K562 (cell line): ENCODE results near the gene NRROS. TPM values are rescaled to one million over a fixed set of nuclear protein-coding genes. Genes with fewer than 3 reads are reported as not detected.

Experiments used
- ATAC-seq: fragments of 200-7000 bp; cut with Tn5 transposase; 3 replicates; pipeline ENCODE4 v1.9.1; 2020; ENCODE audit warnings: moderate library complexity
- BruUV-seq: library from RNA; stranded (reverse); fragments of 400-500 nt; replicated peaks from 2 replicates; lab custom pipeline; 2021; lab: Mats Ljungman, UMichigan
- CTCF ChIA-PET: fragments of 300-600 bp; formaldehyde crosslinking; extraction: SDS; loops from one replicate; lab custom pipeline; 2021; ENCODE audit warnings: low intra/inter-chr PET ratio; lab: Yijun Ruan, JAX
- POLR2A ChIA-PET: fragments of 300-600, 350-650 bp; sonication (Branson Sonifier 250); formaldehyde crosslinking; extraction: SDS; loops from one replicate; lab custom pipeline; 2021; ENCODE audit warnings: antibody characterized with exemption, inconsistent platforms; lab: Yijun Ruan, JAX
- DNase-seq, 4 experiments: peaks; one replicate each; pipeline versions ENCODE4 v3.0.0 to v3.0.0-alpha.2; 2011 to 2018; ENCODE audit warnings: low spot score in 3 of 4, mixed read lengths in 3 of 4; ENCODE audit errors: extremely low read depth in 1 of 4
- FAIRE-seq: peaks from 2 replicates; lab custom pipeline; 2011; peaks lifted over from hg19 to GRCh38; lab: Jason Lieb, UNC
- H2AFZ ChIP-seq: 2 replicates; pipeline ENCODE4 v1.6.0; 2011; ENCODE audit warnings: low read depth, low read length, control low read depth, inconsistent platforms
- H3K27ac ChIP-seq: fragments of 200-600 bp; 3 replicates; pipeline ENCODE4 v1.8.0; 2011; ENCODE audit warnings: low read depth, mild to moderate bottlenecking, control low read depth, inconsistent platforms, low read length, moderate library complexity, mixed read lengths; ENCODE audit errors: extremely low read depth
- H3K27me3 ChIP-seq, 2 experiments: fragments of 300-600 bp in 1 of 2; 2 replicates in 1 of 2; 3 replicates in 1 of 2; pipeline versions ENCODE4 v1.6.0 to v1.8.0; 2011; ENCODE audit warnings: inconsistent platforms in 2 of 2, low read length in 2 of 2, mild to moderate bottlenecking in 1 of 2, mixed read lengths in 1 of 2, moderate library complexity in 1 of 2; ENCODE audit not compliant: control insufficient read depth in 2 of 2, insufficient read depth in 2 of 2
- H3K36me3 ChIP-seq: fragments of 300-600 bp; 3 replicates; pipeline ENCODE4 v1.8.0; 2011; ENCODE audit warnings: mild to moderate bottlenecking, low read length, inconsistent platforms; ENCODE audit not compliant: control insufficient read depth, insufficient read depth
- H3K4me1 ChIP-seq, 2 experiments: fragments of 200-600 bp in 1 of 2; replicated peaks in 1 of 2; 2 replicates in 1 of 2; 3 replicates in 1 of 2; pipeline versions ENCODE4 v1.5.1 to v1.8.0; 2011; ENCODE audit warnings: inconsistent platforms in 2 of 2, low read length in 2 of 2, mild to moderate bottlenecking in 1 of 2, mixed read lengths in 1 of 2, moderate library complexity in 1 of 2; ENCODE audit not compliant: control insufficient read depth in 2 of 2, insufficient read depth in 2 of 2
- H3K4me2 ChIP-seq: 2 replicates; pipeline ENCODE4 v1.6.1; 2011; ENCODE audit warnings: low read length, control low read depth, inconsistent platforms, mixed read lengths; ENCODE audit not compliant: insufficient read depth
- H3K4me3 ChIP-seq: fragments of 200-600 bp; sonication (generic), shearing (Covaris generic); 2 replicates; pipeline ENCODE4 v1.5.1; 2016; ENCODE audit warnings: control low read depth, inconsistent platforms
- H3K79me2 ChIP-seq: fragments of 200-600 bp; 3 replicates; pipeline ENCODE4 v1.8.0; 2011; ENCODE audit warnings: low read length, inconsistent platforms; ENCODE audit not compliant: control insufficient read depth, insufficient read depth
- H3K9ac ChIP-seq, 2 experiments: 2 replicates each; pipeline versions ENCODE4 v1.6.0 to v1.6.1; 2011; ENCODE audit warnings: low read depth in 2 of 2, low read length in 2 of 2, control low read depth in 1 of 2, inconsistent platforms in 1 of 2, mild to moderate bottlenecking in 1 of 2, mixed read lengths in 1 of 2; ENCODE audit not compliant: insufficient read depth in 1 of 2
- H3K9me1 ChIP-seq: one replicate; pipeline ENCODE4 v1.6.0; 2011; ENCODE audit warnings: inconsistent platforms, mild to moderate bottlenecking, low read length, moderate library complexity; ENCODE audit not compliant: control insufficient read depth, insufficient read depth
- H3K9me3 ChIP-seq: replicated peaks from 2 replicates; pipeline ENCODE4 v1.5.1; 2011; ENCODE audit warnings: low read depth, low read length, inconsistent platforms; ENCODE audit not compliant: control insufficient read depth, insufficient read depth
- H4K20me1 ChIP-seq: replicated peaks from 2 replicates; pipeline ENCODE4 v1.6.1; 2011; ENCODE audit warnings: low read length, inconsistent platforms, mixed read lengths; ENCODE audit not compliant: control insufficient read depth, insufficient read depth
- ADNP ChIP-seq: fragments of 200-800 bp; sonication (Bioruptor generic); IDR thresholded peaks from 2 replicates; pipeline ENCODE4 v1.6.1; 2016; ENCODE audit warnings: missing genetic modification characterization, missing compliant biosample characterization
- BHLHE40 ChIP-seq: IDR thresholded peaks from 2 replicates; pipeline ENCODE4 v1.6.1; 2011; ENCODE audit warnings: low read length, improper control_type of control experiment
- CBFA2T2 ChIP-seq: fragments of 450-650 bp; conservative IDR thresholded peaks from 2 replicates; pipeline ENCODE4 v1.6.1; 2017; ENCODE audit warnings: mild to moderate bottlenecking
- CHD4 ChIP-seq: fragments of 200-600 bp; sonication (generic); IDR thresholded peaks from 3 replicates; pipeline ENCODE4 v1.6.1; 2012; ENCODE audit warnings: low read depth, mild to moderate bottlenecking, mixed read lengths, low read length, inconsistent platforms; ENCODE audit not compliant: insufficient read depth, insufficient replicate concordance, poor library complexity, severe bottlenecking
- ETV1 ChIP-seq: fragments of 450-650 bp; conservative IDR thresholded peaks from 2 replicates; pipeline ENCODE4 v1.6.1; 2016; ENCODE audit warnings: missing genetic modification characterization, control low read depth, low read depth, missing compliant biosample characterization
- FOXP1 ChIP-seq: sonication (generic); formaldehyde crosslinking; IDR thresholded peaks from 2 replicates; pipeline ENCODE4 v1.8.0; 2022; ENCODE audit warnings: mild to moderate bottlenecking, missing genetic modification reagents
- JUND ChIP-seq, 2 experiments: IDR thresholded peaks; 2 replicates in 1 of 2; 3 replicates in 1 of 2; pipeline ENCODE4 v1.6.1; 2011; ENCODE audit warnings: borderline replicate concordance in 2 of 2, low read depth in 2 of 2, low read length in 2 of 2, improper control_type of control experiment in 1 of 2, missing biosample characterization in 1 of 2, missing genetic modification characterization in 1 of 2, missing genetic modification reagents in 1 of 2
- L3MBTL2 ChIP-seq: fragments of 450-650 bp; IDR thresholded peaks from 2 replicates; pipeline ENCODE4 v1.6.1; 2016; ENCODE audit warnings: mild to moderate bottlenecking, moderate library complexity
- MAZ ChIP-seq, 2 experiments: fragments of 450-650 bp in 1 of 2; sonication (generic) in 1 of 2; formaldehyde crosslinking; IDR thresholded peaks in 1 of 2; conservative IDR thresholded peaks in 1 of 2; 2 replicates each; pipeline versions ENCODE4 v1.4.0 to v1.5.0; 2020; ENCODE audit warnings: mild to moderate bottlenecking in 1 of 2, missing genetic modification reagents in 1 of 2
- MED1 ChIP-seq: sonication (generic); formaldehyde crosslinking; IDR thresholded peaks from 2 replicates; pipeline ENCODE4 v1.8.1; 2023; ENCODE audit warnings: missing genetic modification reagents, borderline replicate concordance
- MYC ChIP-seq, 2 experiments: fragments of 250-450 bp in 1 of 2; sonication (Bioruptor Pico) in 1 of 2; IDR thresholded peaks; 2 replicates each; pipeline versions ENCODE4 v1.5.1 to v1.6.1; 2012 to 2021; ENCODE audit warnings: low read depth in 2 of 2, borderline replicate concordance in 1 of 2, improper control_type of control experiment in 1 of 2, low read length in 1 of 2, mild to moderate bottlenecking in 1 of 2, moderate library complexity in 1 of 2
- SP1 ChIP-seq: sonication (generic); formaldehyde crosslinking; IDR thresholded peaks from 2 replicates; pipeline ENCODE4 v1.8.1; 2022; ENCODE audit warnings: mild to moderate bottlenecking, missing genetic modification reagents
- WHSC1 ChIP-seq: IDR thresholded peaks from one replicate; pipeline ENCODE4 v1.6.1; 2012; ENCODE audit warnings: low read length, control low read depth, inconsistent platforms
- ZNF232 ChIP-seq: sonication (generic); formaldehyde crosslinking; IDR thresholded peaks from 2 replicates; pipeline ENCODE4 v1.8.0; 2022; ENCODE audit warnings: mild to moderate bottlenecking, missing genetic modification reagents
- ZNF76 ChIP-seq: fragments of 250-450 bp; sonication (Bioruptor Pico); IDR thresholded peaks from 2 replicates; pipeline ENCODE4 v1.4.0; 2020; ENCODE audit warnings: mild to moderate bottlenecking, moderate library complexity, borderline replicate concordance
- ZNF830 ChIP-seq: fragments of 250-450 bp; sonication (Bioruptor Pico); IDR thresholded peaks from 2 replicates; pipeline ENCODE4 v1.5.0; 2021; ENCODE audit warnings: mild to moderate bottlenecking
- WGBS: fragments of 100-300 bp; shearing (Covaris generic); methylation state at CpG from one replicate; pipeline ENCODE4 v1.1.6; 2016; ENCODE audit warnings: low coverage, mixed read lengths; ENCODE audit not compliant: insufficient coverage; ENCODE audit errors: missing lambda C conversion rate; 5-methylcytosine and 5-hydroxymethylcytosine counted together
- in situ Hi-C: fragments of 300-500 bp; cut with MboI; formaldehyde crosslinking; loops from 4 replicates; pipeline ENCODE4 v1.15.0; 2018; ENCODE audit warnings: inconsistent platforms, mixed read lengths
- intact Hi-C: fragments of 100-400 bp; cut with micrococcal nuclease; formaldehyde crosslinking; loops from 2 replicates; pipeline ENCODE4 v1.14.2; 2022
- polyA plus RNA-seq, 8 experiments: library from polyadenylated mRNA; depleted of rRNA in 4 of 8; stranded (reverse) in 5 of 8; unstranded in 3 of 8; fragments of >200 nt; fragmentation: Nextera tagmentation in 2 of 8; fragmentation: Illumina TruSeq in 1 of 8; extraction: Ambion mirVana in 2 of 8; extraction: Trizol in 1 of 8; gene quantifications; 2 replicates each; pipeline versions ENCODE4 v1.2.1 to v1.2.3, GENCODE V29; 2011 to 2014; ENCODE audit warnings: inconsistent platforms in 1 of 8, missing spikeins in 1 of 8
- total RNA-seq, 7 experiments: library from RNA; depleted of rRNA in 6 of 7; stranded (reverse); fragments of >200 nt in 6 of 7; fragmentation: Illumina TruSeq in 2 of 7; extraction: Trizol in 2 of 7; gene quantifications; 2 replicates each; pipeline versions ENCODE4 v1.2.1 to v1.2.3, GENCODE V29; 2011 to 2021; ENCODE audit warnings: low replicate concordance in 1 of 7
- TF ChIP-seq, protein P1 (sequence below), 2 experiments: IDR thresholded peaks; 2 replicates each; pipeline ENCODE4 v1.6.1; 2011; ENCODE audit warnings: borderline replicate concordance in 1 of 2, control low read depth in 1 of 2, low read depth in 1 of 2, low read length in 1 of 2, mild to moderate bottlenecking in 1 of 2, mixed read lengths in 1 of 2, moderate library complexity in 1 of 2; ENCODE audit not compliant: insufficient read depth in 1 of 2, insufficient read length in 1 of 2, poor library complexity in 1 of 2, severe bottlenecking in 1 of 2; ENCODE audit errors: extremely low read depth in 1 of 2
- TF ChIP-seq, protein P2 (sequence below): sonication (generic); formaldehyde crosslinking; IDR thresholded peaks from 2 replicates; pipeline ENCODE4 v1.9.0; 2022; ENCODE audit warnings: mild to moderate bottlenecking, missing genetic modification reagents

NRROS gene
- total and polyA plus RNA-seq, 9 of the 15 experiments (the other 6 are each of a cell fraction or from before 2014, with no cell fraction given) = 0.34 to 13.8 (median 3.8) TPM

DNA sequence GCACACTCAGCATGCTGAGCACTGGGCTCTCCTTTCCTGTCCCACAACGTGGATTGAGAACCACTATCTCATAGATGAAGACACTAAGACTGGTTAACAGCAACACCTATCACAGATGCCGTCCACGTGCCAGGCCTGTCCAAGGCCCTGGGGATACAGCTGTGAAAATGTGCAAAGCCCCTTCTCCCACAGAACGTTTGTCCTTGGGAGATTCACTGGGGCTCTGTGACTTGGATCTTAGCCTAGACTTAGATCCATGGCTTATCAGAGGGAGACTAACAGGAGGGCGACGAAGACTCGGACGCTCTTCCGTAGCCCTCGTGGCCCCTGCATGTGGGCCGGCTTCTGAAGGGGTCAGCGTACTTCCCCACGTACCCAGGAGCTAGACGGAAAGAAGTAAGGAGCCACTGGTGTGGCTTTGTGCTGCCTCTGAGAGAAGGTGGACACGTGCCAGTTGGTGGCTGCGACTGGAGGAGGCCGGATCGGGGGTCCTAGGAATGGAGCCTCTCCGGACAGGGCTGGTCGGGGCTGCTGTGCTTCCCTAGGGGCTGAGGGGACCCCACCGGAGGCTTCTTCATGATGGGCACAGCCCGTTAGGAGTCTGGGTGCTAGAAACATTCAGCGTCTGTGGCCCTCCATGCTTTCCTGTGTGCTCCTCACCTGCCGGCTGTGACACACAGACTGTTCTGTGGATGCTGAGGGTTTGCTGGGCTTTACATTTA, 964 bp downstream of the NRROS start:
- DNase-seq (no peak), ATAC-seq (no peak), FAIRE-seq (no peak)
- no TSS peak for BruUV-seq
- CTCF ChIA-PET = interaction anchor here (0.6 kb wide), 1 partner anchor 52 kb away, joined by 3 read pairs; no protein-coding TSS in a partner anchor
- POLR2A ChIA-PET = interaction anchor here (0.7 to 1.5 kb wide), 6 partner anchors 8 to 1053 kb away, joined by 3 to 4 read pairs (median 3); no protein-coding TSS in a partner anchor
- Histone ChIP-seq H3K4me3 (peak overlapping the region; percentile 60; the same call in 1 of the 2 replicates), H3K79me2 (peaks cover 33% of the 10 kb centered on the region), H2AFZ (peak overlapping the region; percentile 96), H3K27ac (peak overlapping the region; percentile 78), H3K9me3 (no peaks in the 10 kb centered on the region), H3K9me1 (no peaks in the 10 kb centered on the region), H4K20me1 (no peaks in the 10 kb centered on the region), H3K27me3 (no peaks in the 10 kb centered on the region), H3K4me2 (peak overlapping the region; percentile 81), H3K9ac (peak overlapping the region; percentile 67 to 93), H3K4me1 (peaks cover 27 to 29% of the 10 kb centered on the region in 2 experiments), H3K36me3 (peaks cover 14% of the 10 kb centered on the region; the same call in 2 of the 3 replicates)
- intact Hi-C loops (no loop called here), in situ Hi-C loops (no loop called here)
- WGBS = 47% methylated on average over 24 of the region's 24 CpGs
- TF ChIP-seq, protein P1, sequence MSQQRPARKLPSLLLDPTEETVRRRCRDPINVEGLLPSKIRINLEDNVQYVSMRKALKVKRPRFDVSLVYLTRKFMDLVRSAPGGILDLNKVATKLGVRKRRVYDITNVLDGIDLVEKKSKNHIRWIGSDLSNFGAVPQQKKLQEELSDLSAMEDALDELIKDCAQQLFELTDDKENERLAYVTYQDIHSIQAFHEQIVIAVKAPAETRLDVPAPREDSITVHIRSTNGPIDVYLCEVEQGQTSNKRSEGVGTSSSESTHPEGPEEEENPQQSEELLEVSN (IDR thresholded peaks at IDR 0.05; ENCODE audit: borderline replicate concordance in 1 of 2, extremely low read depth in 1 of 2, insufficient read depth in 1 of 2, insufficient read length in 1 of 2, low read depth in 1 of 2, low read length in 1 of 2, poor library complexity in 1 of 2, severe bottlenecking in 1 of 2) = peak in 1 of 2 experiments; percentile 24
- TF ChIP-seq ZNF232 (CRISPR knock-in tag) (peak; percentile 53; the same call in 1 of the 2 replicates), BHLHE40 (peak; percentile 42; the same call in 1 of the 2 replicates), CHD4 (peak; percentile 23), WHSC1 (no peak), ADNP (tag) (peak; percentile 83), MAZ (CRISPR knock-in tag; conservative IDR thresholded peaks at IDR 0.05 in 1 of 2, IDR thresholded peaks at IDR 0.05 in 1 of 2) (0 out of 4 replicates have a peak, but pooled peaks of 1 of the 2 experiments have one; percentile 27), CBFA2T2 (no peak), MED1 (no peak), SP1 (peak; percentile 69; the same call in 1 of the 2 replicates), ZNF830 (CRISPR knock-in tag) (0 out of 2 replicates have a peak, but pooled peaks have one; percentile 74), JUND (IDR thresholded peaks at IDR 0.05; ENCODE audit: borderline replicate concordance, low read depth, low read length) (no peak), JUND (tag; IDR thresholded peaks at IDR 0.05; ENCODE audit: borderline replicate concordance, low read depth, low read length) (peak; percentile 15; the same call in 1 of the 3 replicates), ZNF76 (CRISPR knock-in tag) (no peak), L3MBTL2 (peak; percentile 62), MYC (IDR thresholded peaks at IDR 0.05; ENCODE audit: low read depth, low read length) (peak; percentile 22; the same call in 1 of the 2 replicates), MYC (CRISPR knock-in tag; IDR thresholded peaks at IDR 0.05; ENCODE audit: borderline replicate concordance, low read depth) (no peak), FOXP1 (CRISPR knock-in tag) (0 out of 2 replicates have a peak, but pooled peaks have one; percentile 22), ETV1 (tag) (no peak)
- TF ChIP-seq, protein P2, sequence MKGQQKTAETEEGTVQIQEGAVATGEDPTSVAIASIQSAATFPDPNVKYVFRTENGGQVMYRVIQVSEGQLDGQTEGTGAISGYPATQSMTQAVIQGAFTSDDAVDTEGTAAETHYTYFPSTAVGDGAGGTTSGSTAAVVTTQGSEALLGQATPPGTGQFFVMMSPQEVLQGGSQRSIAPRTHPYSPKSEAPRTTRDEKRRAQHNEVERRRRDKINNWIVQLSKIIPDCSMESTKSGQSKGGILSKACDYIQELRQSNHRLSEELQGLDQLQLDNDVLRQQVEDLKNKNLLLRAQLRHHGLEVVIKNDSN = peak; percentile 68
